Measurements from ENCODE around the gene CDC42SE2.
"Not testable (repeated sequence)": the region's sequence is repeated elsewhere in the genome, so short reads cannot be mapped to it uniquely, and the experiment has no call there.

Gene CDC42SE2

DNA sequence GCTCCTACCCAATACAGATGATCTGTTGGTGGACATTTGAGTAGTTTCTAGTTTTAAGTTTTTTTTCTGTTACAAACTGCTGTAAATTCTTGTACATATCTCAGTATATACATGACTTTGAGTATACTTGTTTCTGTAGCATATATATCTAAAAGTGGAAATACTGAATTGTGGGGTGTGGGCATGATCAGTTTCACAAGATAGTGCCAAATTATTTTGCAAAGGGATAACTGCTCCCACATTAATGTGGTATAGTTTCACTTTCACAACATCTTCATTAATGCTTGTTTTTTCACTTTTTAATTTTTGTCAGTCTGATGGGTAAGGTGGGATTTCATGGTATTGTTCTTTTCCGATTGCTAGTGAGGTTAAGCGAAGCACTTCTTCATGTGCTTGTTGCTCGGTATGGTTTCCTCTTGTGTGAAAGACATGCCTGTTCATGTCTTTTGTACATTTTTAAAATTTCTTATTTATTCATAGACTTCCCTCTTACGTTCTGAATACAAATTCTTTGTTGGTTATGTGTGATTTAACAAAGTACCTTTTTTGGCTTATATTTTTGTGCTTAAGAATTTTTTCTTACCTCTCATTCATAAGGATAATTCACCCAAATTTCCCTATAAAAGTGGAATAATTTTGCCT lies 103.5 kb downstream of the CDC42SE2 start:
- no peak for FAIRE-seq

GRCh38 chr5:131368866-131369265 lies 105.0 kb downstream of the CDC42SE2 start:
- FAIRE-seq: peak; percentile 57

GRCh38 chr5:131369558-131369957 lies 105.7 kb downstream of the CDC42SE2 start:
- FAIRE-seq: no peak

DNA sequence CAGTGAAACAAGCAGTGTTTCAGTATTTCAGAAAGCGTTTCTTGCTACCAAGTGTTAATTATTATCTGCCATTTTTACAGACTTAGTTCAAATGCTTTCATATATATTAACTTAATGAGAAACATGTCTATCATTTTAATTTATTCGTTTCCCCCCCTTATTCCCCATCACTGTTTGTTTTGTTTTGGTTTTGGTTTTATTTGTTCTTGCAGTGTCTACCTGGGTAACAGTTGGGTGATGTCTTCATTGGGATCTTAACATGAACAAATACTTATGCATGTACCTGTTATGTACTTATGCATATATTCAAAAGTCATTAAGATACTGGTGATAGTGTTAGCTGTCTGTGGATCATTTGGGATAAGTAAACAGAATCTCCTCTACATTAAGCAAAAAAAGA lies 108.0 kb downstream of the CDC42SE2 start:
- no peak for FAIRE-seq

DNA sequence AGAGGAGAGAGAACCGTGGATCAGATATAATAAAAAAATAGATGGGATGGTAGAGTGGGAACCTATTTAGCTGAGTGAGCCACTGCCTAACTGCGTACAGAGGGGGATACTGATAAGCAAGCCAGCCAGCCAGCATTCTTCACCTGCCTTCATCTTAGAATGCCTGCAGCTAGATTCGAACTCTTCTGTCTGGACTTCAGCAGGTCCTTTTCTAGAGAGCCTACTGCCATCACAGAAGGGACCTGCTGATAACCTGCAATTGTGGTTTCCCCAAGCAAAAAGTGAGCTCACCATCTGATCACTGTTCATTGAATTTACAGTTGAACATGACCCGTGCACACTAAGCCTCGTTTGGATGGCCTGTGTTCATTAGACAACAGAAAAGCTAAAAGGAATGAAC lies 109.4 kb downstream of the CDC42SE2 start:
- no peak for FAIRE-seq

- no peak for FAIRE-seq
These were observed 111.5 kb downstream of the CDC42SE2 start for GRCh38 chr5:131375351-131375750.

DNA sequence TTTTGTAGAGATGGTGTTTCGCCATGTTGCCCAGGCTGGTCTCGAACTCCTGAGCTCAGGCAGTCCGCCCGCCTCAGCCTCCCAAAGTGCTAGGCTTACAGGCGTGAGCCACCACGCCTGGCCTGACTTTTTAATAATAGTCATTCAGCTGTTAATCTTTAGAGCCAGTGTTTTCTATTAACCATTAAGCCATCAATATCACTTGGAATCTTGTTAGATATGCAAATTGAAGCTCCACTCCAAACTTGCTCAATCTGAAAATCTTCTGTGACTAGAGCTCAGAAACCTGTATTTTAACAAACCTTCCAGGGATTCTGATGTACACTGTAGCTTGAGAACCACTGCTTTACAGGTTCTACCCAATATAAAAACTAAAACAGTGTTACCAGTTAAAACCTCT lies 113.5 kb downstream of the CDC42SE2 start:
- FAIRE-seq: no peak

DNA sequence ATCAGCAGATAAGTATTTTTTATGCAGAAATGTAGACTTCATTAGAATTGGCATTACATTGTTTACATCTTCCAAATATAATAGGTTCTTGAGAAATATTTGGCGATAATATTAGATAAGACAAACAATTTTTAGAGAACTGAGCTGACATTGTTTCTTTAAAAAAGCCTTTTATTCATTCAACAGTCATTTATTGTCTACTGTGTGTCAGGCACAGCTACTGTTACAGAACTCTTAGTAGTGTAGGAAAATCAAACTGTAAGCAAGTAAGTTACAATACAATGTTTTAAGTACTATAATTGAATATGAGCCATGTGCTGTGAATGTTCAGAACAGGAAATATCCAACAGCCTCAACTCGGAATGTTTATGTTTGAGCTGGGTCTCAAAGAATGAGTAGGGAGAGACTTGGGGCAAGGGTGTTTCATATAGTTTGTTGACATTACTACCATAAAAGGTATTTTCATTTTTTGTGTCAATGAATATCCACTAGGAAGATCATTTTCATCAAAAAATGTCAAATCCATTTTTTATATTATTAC lies 114.0 kb downstream of the CDC42SE2 start:
- no peak for FAIRE-seq

GRCh38 chr5:131378721-131379541 lies 115.1 kb downstream of the CDC42SE2 start:
- FAIRE-seq: no peak

GRCh38 chr5:131379723-131380122 lies 115.9 kb downstream of the CDC42SE2 start:
- no peak for FAIRE-seq

DNA sequence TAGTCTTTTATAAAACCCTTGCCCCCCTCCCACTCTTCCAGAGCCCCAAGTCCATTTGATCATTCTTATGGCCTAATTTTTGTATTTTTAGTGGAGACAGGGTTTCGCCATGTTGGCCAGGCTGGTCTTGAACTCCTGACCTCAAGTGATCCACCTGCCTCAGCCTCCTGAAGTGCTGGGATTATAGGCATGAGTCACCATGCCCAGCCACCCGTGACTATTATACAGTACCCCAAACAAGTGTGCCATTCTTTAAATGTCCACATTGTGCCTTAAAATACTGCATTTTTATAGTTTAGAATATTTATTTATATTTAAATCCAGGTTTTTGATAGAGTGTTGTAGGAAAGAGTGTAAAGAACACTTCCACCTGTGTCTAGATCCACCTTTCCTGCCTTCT lies 116.4 kb downstream of the CDC42SE2 start:
- FAIRE-seq: not testable (repeated sequence)

DNA sequence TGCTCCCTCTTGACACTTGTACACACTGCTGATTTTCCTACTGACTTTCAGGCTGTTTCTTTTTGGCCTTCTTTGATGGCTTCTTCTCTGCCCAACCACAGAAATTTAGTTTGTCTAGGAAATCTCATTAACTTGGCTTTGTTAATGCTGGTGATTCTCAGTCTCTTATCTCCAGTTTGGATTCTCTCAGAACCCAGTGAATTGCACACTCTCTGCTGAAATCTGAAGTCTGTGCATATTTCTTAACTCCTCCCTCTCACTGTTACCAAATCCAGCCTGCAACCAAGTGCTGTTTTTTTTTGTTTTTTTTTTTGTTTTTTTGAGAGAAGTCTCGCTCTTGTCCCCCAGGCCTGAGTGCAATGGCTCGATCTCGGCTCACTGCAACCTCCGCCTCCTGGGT lies 117.2 kb downstream of the CDC42SE2 start:
- no peak for FAIRE-seq

GRCh38 chr5:131381777-131382176 lies 117.9 kb downstream of the CDC42SE2 start:
- FAIRE-seq: no peak

DNA sequence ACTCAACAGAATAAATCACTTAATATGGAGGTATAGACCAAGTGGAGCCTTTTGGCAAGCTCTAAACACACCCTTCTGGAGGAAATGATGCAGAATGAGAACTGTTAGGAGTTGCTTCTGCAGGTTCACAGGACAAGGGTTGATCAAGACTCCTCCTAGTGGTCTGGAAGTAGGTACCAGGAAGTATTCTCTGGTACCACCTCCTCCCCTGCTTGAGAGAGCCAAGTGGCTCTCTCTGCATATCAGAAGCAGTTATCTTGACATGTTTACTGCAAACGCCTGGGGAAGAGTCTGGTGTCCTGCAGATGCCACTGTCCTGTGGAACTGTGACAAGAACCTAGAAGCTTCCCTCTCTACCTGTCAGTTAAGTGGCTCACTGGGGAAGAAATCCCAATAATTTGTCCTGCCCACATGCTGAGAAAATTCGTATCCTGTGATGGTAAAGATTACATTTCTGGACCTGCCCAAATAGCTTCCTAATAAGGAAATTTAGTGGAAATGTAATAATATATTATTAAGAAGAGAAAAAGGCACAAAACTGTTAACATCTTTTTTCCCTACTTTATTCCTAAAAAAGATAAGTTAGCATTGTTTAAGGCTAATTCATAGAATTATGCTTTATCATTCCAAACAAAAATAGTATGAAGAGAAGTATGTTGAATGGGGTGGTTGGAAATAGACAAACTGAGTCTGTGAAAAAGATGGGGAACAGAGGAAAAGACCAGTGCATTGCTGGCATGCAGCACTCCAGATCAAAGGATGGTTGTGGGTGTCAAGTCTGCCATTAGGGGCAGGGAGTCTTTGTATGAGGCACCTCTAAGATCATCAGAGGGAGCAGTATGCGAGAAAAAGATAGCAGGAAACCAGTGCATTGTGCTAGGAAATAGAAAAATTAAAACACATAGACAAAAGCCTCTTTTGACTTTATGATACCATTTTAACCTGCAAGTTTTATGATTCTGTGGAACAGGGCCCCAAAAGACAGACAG lies 118.8 kb downstream of the CDC42SE2 start:
- FAIRE-seq: no peak

GRCh38 chr5:131384173-131384572 lies 120.3 kb downstream of the CDC42SE2 start:
- no peak for FAIRE-seq

GRCh38 chr5:131384616-131385214 lies 120.9 kb downstream of the CDC42SE2 start:
- FAIRE-seq: no peak

- FAIRE-seq: no peak
These were observed 122.3 kb downstream of the CDC42SE2 start for GRCh38 chr5:131386124-131386523.

- FAIRE-seq: no peak
These were observed 122.9 kb downstream of the CDC42SE2 start for GRCh38 chr5:131386779-131387178.

DNA sequence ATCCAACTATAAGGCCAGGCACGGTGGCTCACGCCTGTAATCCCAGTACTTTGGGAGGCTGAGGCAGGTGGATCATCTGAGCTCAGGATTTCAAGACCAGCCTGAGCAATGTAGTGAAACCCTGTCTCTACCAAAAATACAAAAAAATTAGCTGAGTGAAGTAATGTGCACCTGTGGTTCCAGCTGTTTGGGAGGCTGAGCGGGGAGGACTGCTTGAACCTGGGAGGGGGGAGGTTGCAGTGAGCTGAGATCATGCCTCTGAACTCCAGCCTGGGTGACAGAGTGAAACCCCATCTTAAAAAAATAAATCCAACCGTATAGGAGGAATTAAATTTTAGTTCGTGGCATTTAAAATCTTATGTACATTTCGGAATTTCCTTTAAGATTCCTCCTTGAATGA lies 123.4 kb downstream of the CDC42SE2 start:
- FAIRE-seq: no peak

GRCh38 chr5:131389096-131389868 lies 125.4 kb downstream of the CDC42SE2 start:
- no peak for FAIRE-seq

DNA sequence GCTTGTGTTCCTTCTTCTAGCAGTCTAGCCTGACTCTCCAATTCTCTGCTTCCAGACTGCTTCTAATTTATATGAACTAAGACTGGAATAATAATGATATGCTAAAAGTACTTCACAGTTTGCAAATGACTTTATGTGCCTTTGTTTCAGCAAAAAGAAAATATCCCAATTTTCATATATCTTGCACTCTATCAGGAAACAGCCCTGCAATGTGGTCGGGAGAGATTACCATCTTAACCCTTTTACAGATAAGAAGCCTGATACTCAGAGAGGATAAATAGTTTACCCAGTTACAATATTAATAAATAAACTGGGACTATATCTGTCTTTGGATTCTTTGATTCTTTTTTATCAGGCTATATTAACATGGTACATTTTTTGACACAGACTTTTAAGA lies 126.0 kb downstream of the CDC42SE2 start:
- no peak for FAIRE-seq

All from endometrium (tissue), 2 donors.